HCT116 (cell line): ENCODE results near the gene STKLD1.

Experiments used
- CTCF ChIP-seq, 3 experiments: fragments of 200-600 bp in 1 of 3; sonication (generic) in 1 of 3; IDR thresholded peaks in 2 of 3; conservative IDR thresholded peaks in 1 of 3; 2 replicates each; pipeline ENCODE4 v1.5.1; 2012 to 2017; ENCODE audit warnings: low read depth in 2 of 3, low read length in 2 of 3, antibody characterized with exemption in 1 of 3, borderline replicate concordance in 1 of 3, control low read depth in 1 of 3, mild to moderate bottlenecking in 1 of 3, mixed read lengths in 1 of 3, mixed run types in 1 of 3, moderate library complexity in 1 of 3; ENCODE audit not compliant: insufficient read depth in 1 of 3
- POLR2A ChIP-seq: IDR thresholded peaks from 2 replicates; pipeline ENCODE4 v1.7.0; 2011; ENCODE audit warnings: borderline replicate concordance; ENCODE audit not compliant: insufficient read depth, insufficient read length; ENCODE audit errors: extremely low read depth
- POLR2AphosphoS5 ChIP-seq: IDR thresholded peaks from 2 replicates; pipeline ENCODE4 v1.6.1; 2011; ENCODE audit warnings: mild to moderate bottlenecking, low read depth, low read length, moderate library complexity
- RAD21 ChIP-seq: IDR thresholded peaks from 2 replicates; pipeline ENCODE4 v1.6.1; 2012; ENCODE audit warnings: low read depth, mild to moderate bottlenecking
- REST ChIP-seq: IDR thresholded peaks from 2 replicates; pipeline ENCODE4 v1.6.1; 2012; ENCODE audit warnings: low read depth
- SP1 ChIP-seq: IDR thresholded peaks from 2 replicates; pipeline ENCODE4 v1.6.1; 2012; ENCODE audit warnings: low read depth
- SRF ChIP-seq: IDR thresholded peaks from 2 replicates; pipeline ENCODE4 v1.6.1; 2012; ENCODE audit warnings: low read depth
- TCF7L2 ChIP-seq: IDR thresholded peaks from 2 replicates; pipeline ENCODE4 v1.7.0; 2011; ENCODE audit warnings: borderline replicate concordance, inconsistent platforms; ENCODE audit not compliant: insufficient read depth, insufficient read length; ENCODE audit errors: extremely low read depth
- ZNF274 ChIP-seq: fragments of 200-500 bp; sonication (Bioruptor generic); IDR thresholded peaks from 2 replicates; pipeline ENCODE4 v1.6.1; 2014; ENCODE audit warnings: mild to moderate bottlenecking, low read depth, low read length, inconsistent platforms

- TF ChIP-seq POLR2AphosphoS5 (no peak), CTCF (IDR thresholded peaks at IDR 0.05 in 2 of 3, conservative IDR thresholded peaks at IDR 0.05 in 1 of 3; ENCODE audit: borderline replicate concordance in 1 of 3, insufficient read depth in 1 of 3, low read depth in 2 of 3, low read length in 2 of 3) (no peak), RAD21 (no peak), REST (no peak), POLR2A (no peak), TCF7L2 (no peak), SP1 (no peak), SRF (no peak), ZNF274 (no peak)
These were observed 18.5 kb upstream of the STKLD1 start for GRCh38 chr9:133357656-133358055.
